ENCODE data around the gene PRCC. TPM values are rescaled to one million over a fixed set of nuclear protein-coding genes. Genes with fewer than 3 reads are reported as not detected.
"Not testable (repeated sequence)": the region's sequence is repeated elsewhere in the genome, so short reads cannot be mapped to it uniquely, and the experiment has no call there.

PRCC gene
- total RNA-seq, 1 donor from 2014 or later, result 85.5 TPM

GRCh38 chr1:156756355-156756754 is 11.0 kb upstream of the PRCC start:
- intact Hi-C loops (cut with micrococcal nuclease), result no loop called here

GRCh38 chr1:156757572-156758253 is 9.6 kb upstream of the PRCC start:
- intact Hi-C loops (cut with micrococcal nuclease), result not testable (repeated sequence)

GRCh38 chr1:156760092-156760795 is 7.1 kb upstream of the PRCC start:
- intact Hi-C loops (cut with micrococcal nuclease), result loop anchor here (10.0 kb wide), 1 partner anchor 75 kb away; no protein-coding TSS in a partner anchor

GRCh38 chr1:156760796-156761104 is 6.6 kb upstream of the PRCC start:
- intact Hi-C loops (cut with micrococcal nuclease), result loop anchor here (10.0 kb wide), 1 partner anchor 76 kb away; no protein-coding TSS in a partner anchor

GRCh38 chr1:156765136-156765535 is 2.2 kb upstream of the PRCC start:
- intact Hi-C loops (cut with micrococcal nuclease), result loop anchor here (10.0 kb wide), 1 partner anchor 80 kb away; no protein-coding TSS in a partner anchor

GRCh38 chr1:156765666-156766065 is 1.7 kb upstream of the PRCC start:
- intact Hi-C loops (cut with micrococcal nuclease), result loop anchor here (10.0 kb wide), 1 partner anchor 81 kb away; no protein-coding TSS in a partner anchor

- intact Hi-C loops (cut with micrococcal nuclease), result loop anchor here (1.0 to 10.0 kb wide), 7 partner anchors 15 to 428 kb away; partner anchors contain the start of genes CCT3, HDGF, ISG20L2 and METTL25B
Measured at GRCh38 chr1:156766298-156767100, 836 bp upstream of the PRCC start.

GRCh38 chr1:156767879-156768604 is 707 bp downstream of the PRCC start:
- intact Hi-C loops (cut with micrococcal nuclease), result loop anchor here (1.0 to 10.0 kb wide), 7 partner anchors 17 to 430 kb away; partner anchors contain the start of genes CCT3, HDGF, ISG20L2 and METTL25B

- intact Hi-C loops (cut with micrococcal nuclease), result loop anchor here (10.0 kb wide), 1 partner anchor 84 kb away; no protein-coding TSS in a partner anchor
Measured at GRCh38 chr1:156768610-156769295, 1.4 kb downstream of the PRCC start.

- intact Hi-C loops (cut with micrococcal nuclease), result no loop called here
Measured at GRCh38 chr1:156772222-156772621, 4.9 kb downstream of the PRCC start.

- intact Hi-C loops (cut with micrococcal nuclease), result no loop called here
Measured at GRCh38 chr1:156772728-156773497, 5.6 kb downstream of the PRCC start.

GRCh38 chr1:156773607-156774006 is 6.3 kb downstream of the PRCC start:
- intact Hi-C loops (cut with micrococcal nuclease), result no loop called here

- intact Hi-C loops (cut with micrococcal nuclease), result no loop called here
Measured at GRCh38 chr1:156775799-156776198, 8.5 kb downstream of the PRCC start.

GRCh38 chr1:156776942-156777341 is 9.6 kb downstream of the PRCC start:
- intact Hi-C loops (cut with micrococcal nuclease), result no loop called here

- intact Hi-C loops (cut with micrococcal nuclease), result no loop called here
Measured at GRCh38 chr1:156777573-156777972, 10.2 kb downstream of the PRCC start.

- intact Hi-C loops (cut with micrococcal nuclease), result no loop called here
Measured at GRCh38 chr1:156781585-156782186, 14.4 kb downstream of the PRCC start.

- intact Hi-C loops (cut with micrococcal nuclease), result no loop called here
Measured at GRCh38 chr1:156785458-156785857, 18.1 kb downstream of the PRCC start.

GRCh38 chr1:156786640-156787039 is 19.3 kb downstream of the PRCC start:
- intact Hi-C loops (cut with micrococcal nuclease), result no loop called here

GRCh38 chr1:156788136-156788535 is 20.8 kb downstream of the PRCC start:
- intact Hi-C loops (cut with micrococcal nuclease), result no loop called here
